Parietal lobe (tissue), 2 donors: ENCODE results near the gene C4orf46. TPM values are rescaled to one million over a fixed set of nuclear protein-coding genes. Genes with fewer than 3 reads are reported as not detected.

Experiments used
- small RNA-seq: library from RNA; depleted of rRNA; stranded (forward); fragments of <200 nt; gene quantifications from one replicate; pipeline ENCODE3, GENCODE V24; 2014; ENCODE audit warnings: low replicate concordance
- total RNA-seq: library from RNA; depleted of rRNA; stranded (reverse); fragments of >200 nt; gene quantifications from one replicate; pipeline ENCODE4 v1.2.3, GENCODE V29; 2014

The C4orf46 gene
- total RNA-seq, result 18.5 TPM

DNA sequence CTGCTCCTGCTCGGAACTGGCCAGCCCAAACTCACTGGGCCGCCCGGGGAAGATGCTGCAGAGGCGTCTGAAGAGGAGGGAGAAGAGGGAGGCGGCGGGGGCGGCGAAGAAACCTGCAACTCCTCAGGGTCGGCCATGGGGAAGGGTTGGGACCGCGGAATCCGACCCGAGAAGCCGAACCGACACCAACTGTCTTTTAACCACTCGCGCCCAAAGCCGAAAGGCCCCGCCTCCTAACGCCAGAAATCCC lies at the start of gene C4orf46:
Gene C4orf46 (minus strand): TSS at position 223 of the 250 bp plus-strand sequence. CDS start 86 bp downstream, at position 137.

DNA sequence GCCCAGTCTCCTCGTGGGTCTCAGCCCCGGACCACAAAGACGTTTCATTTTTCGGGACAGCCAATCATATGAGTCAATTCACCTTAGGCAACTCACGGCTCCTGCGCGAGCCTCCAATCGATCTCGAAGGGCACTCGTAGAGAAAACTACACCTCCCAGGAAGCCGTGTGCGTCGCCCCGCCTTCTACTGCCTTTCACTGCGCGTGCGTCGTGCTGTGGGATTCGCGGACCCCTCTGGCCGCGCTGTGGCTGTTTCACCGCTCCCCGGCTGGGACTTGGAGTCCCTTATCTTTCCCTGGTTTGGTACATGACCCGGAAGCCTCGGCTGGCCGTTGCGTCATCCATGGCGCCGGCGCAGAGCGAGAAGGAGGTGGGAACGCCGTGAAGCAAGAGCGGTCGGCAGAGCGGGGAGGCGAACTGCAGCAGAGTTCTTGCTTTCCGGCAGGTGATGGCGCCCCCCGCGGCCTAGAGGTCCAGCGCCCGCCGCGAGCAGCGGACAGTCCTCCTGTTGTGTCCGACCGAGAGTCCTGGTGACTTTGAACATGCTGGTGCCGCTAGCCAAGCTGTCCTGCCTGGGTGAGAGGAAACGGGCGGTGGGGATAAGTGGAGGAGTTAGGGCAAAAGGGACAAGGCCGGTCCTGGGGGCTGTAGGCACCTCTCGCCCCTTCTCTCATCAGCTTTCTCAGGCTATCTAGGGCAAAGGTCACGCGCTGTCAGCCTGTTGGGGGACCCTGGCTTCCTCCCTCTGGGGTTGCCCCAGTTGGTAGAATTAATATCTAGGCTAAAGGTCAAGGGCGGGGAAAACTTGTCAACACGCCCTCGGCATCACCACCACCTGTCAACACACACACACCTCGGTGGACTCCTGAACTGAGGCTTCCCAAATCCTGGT lies 474 bp upstream of the C4orf46 start, which contains the start of gene ETFDH:
Gene ETFDH (plus strand): TSS at position 382 of the 892 bp plus-strand sequence. CDS start 161 bp downstream, at position 543.

Small RNAs within 50 kb of the gene (small RNA-seq; reads per million reads assigned to genes)
- not detected for gene RF00012

Other genes starting within 250 kb of the C4orf46 start
- gene RXFP1, start 150.0 kb downstream of the C4orf46 start, total RNA-seq, result 1.6 TPM
- gene ETFDH, start 409 bp upstream of the C4orf46 start, total RNA-seq, result 39.8 TPM
- gene PPID, start 51.5 kb upstream of the C4orf46 start, total RNA-seq, result 27.9 TPM
- gene FNIP2, start 97.1 kb upstream of the C4orf46 start, total RNA-seq, result 86.1 TPM